Activated T-helper 1 cell treated with anti-CD3 and anti-CD28 coated beads, Interleukin-12 subunit alpha, Interleukin-12 subunit beta, Interleukin-2, Interleukin-4 antibody, amounts not matched to agents 30 ng/mL and 10 ng/mL and 1 ng/mL, durations not matched to agents 14 hours and 24 hours and 36 hours (primary cell): ENCODE data around the gene LMF1. TPM values are rescaled to one million over a fixed set of nuclear protein-coding genes. Genes with fewer than 3 reads are reported as not detected.

Experiments used
- DNase-seq: peaks from one replicate; pipeline ENCODE4 v3.0.0; 2021; ENCODE audit warnings: low spot score
- H3K27ac Mint-ChIP-seq: one replicate; pipeline ENCODE4 v1.8.0; 2021; ENCODE audit warnings: mild to moderate bottlenecking, mixed read lengths
- H3K27me3 Mint-ChIP-seq: one replicate; pipeline ENCODE4 v1.8.0; 2022; ENCODE audit warnings: mild to moderate bottlenecking, moderate library complexity, mixed read lengths; ENCODE audit not compliant: insufficient read depth
- H3K36me3 Mint-ChIP-seq: one replicate; pipeline ENCODE4 v1.8.0; 2021; ENCODE audit warnings: low read depth, mixed read lengths
- H3K4me1 Mint-ChIP-seq: one replicate; pipeline ENCODE4 v1.8.0; 2021; ENCODE audit warnings: low read depth, mixed read lengths
- H3K4me3 Mint-ChIP-seq: one replicate; pipeline ENCODE4 v1.8.0; 2021; ENCODE audit warnings: mild to moderate bottlenecking, moderate library complexity, mixed read lengths
- H3K9me3 Mint-ChIP-seq: one replicate; pipeline ENCODE4 v1.8.0; 2021; ENCODE audit warnings: mixed read lengths
- intact Hi-C: fragments of 100-400 bp; cut with micrococcal nuclease; formaldehyde crosslinking; loops from one replicate; pipeline ENCODE4 v1.15.1; 2024
- total RNA-seq: library from RNA; stranded (reverse); gene quantifications from 2 replicates; pipeline ENCODE4 v1.2.3, GENCODE V29; 2022

The LMF1 gene
- total RNA-seq, 1 donor from 2014 or later = 10.4 TPM

GRCh38 chr16:911604-912321 is 59.0 kb downstream of the LMF1 start:
- Mint-ChIP-seq H3K4me1 (no peaks in the 10 kb centered on the region), H3K27me3 (no peaks in the 10 kb centered on the region), H3K36me3 (peaks cover 8% of the 10 kb centered on the region), H3K9me3 (peaks cover under 1% of the 10 kb centered on the region), H3K4me3 (no peak overlapping the region), H3K27ac (no peak overlapping the region)
- intact Hi-C loops = no loop called here
- no peak for DNase-seq

- H3K4me3 Mint-ChIP-seq = no peak overlapping the region
- intact Hi-C loops = no loop called here
- H3K27ac Mint-ChIP-seq = no peak overlapping the region
- no peaks in the 10 kb centered on the region for H3K27me3 Mint-ChIP-seq
- H3K4me1 Mint-ChIP-seq = no peaks in the 10 kb centered on the region
- peaks cover 11% of the 10 kb centered on the region for H3K36me3 Mint-ChIP-seq
- H3K9me3 Mint-ChIP-seq = peaks cover 7% of the 10 kb centered on the region
- DNase-seq = no peak
Measured at GRCh38 chr16:911101-911500, 59.7 kb downstream of the LMF1 start.

- no peak overlapping the region for H3K4me3 Mint-ChIP-seq
- no peak overlapping the region for H3K27ac Mint-ChIP-seq
- intact Hi-C loops = no loop called here
- no peaks in the 10 kb centered on the region for H3K4me1 Mint-ChIP-seq
- H3K36me3 Mint-ChIP-seq = peaks cover 17% of the 10 kb centered on the region
- no peaks in the 10 kb centered on the region for H3K27me3 Mint-ChIP-seq
- no peak for DNase-seq
- H3K9me3 Mint-ChIP-seq = peaks cover 16% of the 10 kb centered on the region
Measured at GRCh38 chr16:910181-910580, 60.6 kb downstream of the LMF1 start.

GRCh38 chr16:909281-910000 is 61.3 kb downstream of the LMF1 start:
- Mint-ChIP-seq H3K27ac (no peak overlapping the region), H3K4me1 (no peaks in the 10 kb centered on the region), H3K36me3 (peaks cover 17% of the 10 kb centered on the region), H3K9me3 (peaks cover 18% of the 10 kb centered on the region), H3K4me3 (no peak overlapping the region), H3K27me3 (no peaks in the 10 kb centered on the region)
- intact Hi-C loops = no loop called here
- no peak for DNase-seq

GRCh38 chr16:908526-909155 is 62.1 kb downstream of the LMF1 start:
- peaks cover 17% of the 10 kb centered on the region for H3K36me3 Mint-ChIP-seq
- intact Hi-C loops = no loop called here
- H3K4me3 Mint-ChIP-seq = no peak overlapping the region
- H3K27ac Mint-ChIP-seq = no peak overlapping the region
- no peaks in the 10 kb centered on the region for H3K4me1 Mint-ChIP-seq
- peaks cover 18% of the 10 kb centered on the region for H3K9me3 Mint-ChIP-seq
- no peaks in the 10 kb centered on the region for H3K27me3 Mint-ChIP-seq
- no peak for DNase-seq

- Mint-ChIP-seq H3K4me1 (no peaks in the 10 kb centered on the region), H3K36me3 (peaks cover 17% of the 10 kb centered on the region), H3K4me3 (no peak overlapping the region), H3K9me3 (peaks cover 18% of the 10 kb centered on the region), H3K27ac (no peak overlapping the region), H3K27me3 (no peaks in the 10 kb centered on the region)
- no peak for DNase-seq
- intact Hi-C loops = no loop called here
Measured at GRCh38 chr16:907842-908241, 62.9 kb downstream of the LMF1 start.

GRCh38 chr16:907361-907760 is 63.4 kb downstream of the LMF1 start:
- Mint-ChIP-seq H3K36me3 (peaks cover 17% of the 10 kb centered on the region), H3K4me3 (no peak overlapping the region), H3K27me3 (no peaks in the 10 kb centered on the region), H3K4me1 (no peaks in the 10 kb centered on the region), H3K9me3 (peaks cover 18% of the 10 kb centered on the region), H3K27ac (no peak overlapping the region)
- intact Hi-C loops = no loop called here
- no peak for DNase-seq

- Mint-ChIP-seq H3K9me3 (peaks cover 18% of the 10 kb centered on the region), H3K4me3 (no peak overlapping the region), H3K4me1 (no peaks in the 10 kb centered on the region), H3K36me3 (peaks cover 17% of the 10 kb centered on the region), H3K27me3 (no peaks in the 10 kb centered on the region), H3K27ac (no peak overlapping the region)
- DNase-seq = no peak
- intact Hi-C loops = no loop called here
Measured at GRCh38 chr16:906296-906695, 64.5 kb downstream of the LMF1 start.

- Mint-ChIP-seq H3K27ac (no peak overlapping the region), H3K36me3 (peaks cover 9% of the 10 kb centered on the region), H3K27me3 (no peaks in the 10 kb centered on the region), H3K9me3 (peaks cover 18% of the 10 kb centered on the region), H3K4me1 (no peaks in the 10 kb centered on the region), H3K4me3 (no peak overlapping the region)
- no peak for DNase-seq
- intact Hi-C loops = no loop called here
Measured at GRCh38 chr16:901715-902601, 68.8 kb downstream of the LMF1 start.

- Mint-ChIP-seq H3K4me3 (no peak overlapping the region), H3K27ac (no peak overlapping the region), H3K27me3 (no peaks in the 10 kb centered on the region), H3K4me1 (no peaks in the 10 kb centered on the region), H3K9me3 (peaks cover 11% of the 10 kb centered on the region), H3K36me3 (peaks cover 7% of the 10 kb centered on the region)
- intact Hi-C loops = no loop called here
- no peak for DNase-seq
Measured at GRCh38 chr16:901149-901548, 69.6 kb downstream of the LMF1 start.

- H3K36me3 Mint-ChIP-seq = peaks cover under 1% of the 10 kb centered on the region
- no peaks in the 10 kb centered on the region for H3K27me3 Mint-ChIP-seq
- DNase-seq = no peak
- H3K27ac Mint-ChIP-seq = no peak overlapping the region
- peaks cover 2% of the 10 kb centered on the region for H3K9me3 Mint-ChIP-seq
- intact Hi-C loops = no loop called here
- no peaks in the 10 kb centered on the region for H3K4me1 Mint-ChIP-seq
- no peak overlapping the region for H3K4me3 Mint-ChIP-seq
Measured at GRCh38 chr16:900211-900610, 70.6 kb downstream of the LMF1 start.

- H3K4me3 Mint-ChIP-seq = no peak overlapping the region
- no peaks in the 10 kb centered on the region for H3K27me3 Mint-ChIP-seq
- no peaks in the 10 kb centered on the region for H3K9me3 Mint-ChIP-seq
- H3K36me3 Mint-ChIP-seq = no peaks in the 10 kb centered on the region
- no peaks in the 10 kb centered on the region for H3K4me1 Mint-ChIP-seq
- intact Hi-C loops = no loop called here
- no peak overlapping the region for H3K27ac Mint-ChIP-seq
- no peak for DNase-seq
Measured at GRCh38 chr16:899683-900060, 71.1 kb downstream of the LMF1 start.
